GM12801 (cell line): Measurements from ENCODE around the gene GPX7.

Experiments
- TF ChIP-seq, protein P1 (sequence below): IDR thresholded peaks from one replicate; pipeline ENCODE4 v1.5.1; 2011; ENCODE audit warnings: control low read depth; ENCODE audit not compliant: insufficient read length; ENCODE audit errors: extremely low read depth

GPX7 gene

GRCh38 chr1:52574594-52574993 is 27.6 kb upstream of the GPX7 start:
- TF ChIP-seq, protein P1, sequence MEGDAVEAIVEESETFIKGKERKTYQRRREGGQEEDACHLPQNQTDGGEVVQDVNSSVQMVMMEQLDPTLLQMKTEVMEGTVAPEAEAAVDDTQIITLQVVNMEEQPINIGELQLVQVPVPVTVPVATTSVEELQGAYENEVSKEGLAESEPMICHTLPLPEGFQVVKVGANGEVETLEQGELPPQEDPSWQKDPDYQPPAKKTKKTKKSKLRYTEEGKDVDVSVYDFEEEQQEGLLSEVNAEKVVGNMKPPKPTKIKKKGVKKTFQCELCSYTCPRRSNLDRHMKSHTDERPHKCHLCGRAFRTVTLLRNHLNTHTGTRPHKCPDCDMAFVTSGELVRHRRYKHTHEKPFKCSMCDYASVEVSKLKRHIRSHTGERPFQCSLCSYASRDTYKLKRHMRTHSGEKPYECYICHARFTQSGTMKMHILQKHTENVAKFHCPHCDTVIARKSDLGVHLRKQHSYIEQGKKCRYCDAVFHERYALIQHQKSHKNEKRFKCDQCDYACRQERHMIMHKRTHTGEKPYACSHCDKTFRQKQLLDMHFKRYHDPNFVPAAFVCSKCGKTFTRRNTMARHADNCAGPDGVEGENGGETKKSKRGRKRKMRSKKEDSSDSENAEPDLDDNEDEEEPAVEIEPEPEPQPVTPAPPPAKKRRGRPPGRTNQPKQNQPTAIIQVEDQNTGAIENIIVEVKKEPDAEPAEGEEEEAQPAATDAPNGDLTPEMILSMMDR, result no peak

- TF ChIP-seq, protein P1, result no peak
Measured at GRCh38 chr1:52576074-52576473, 26.1 kb upstream of the GPX7 start.

DNA sequence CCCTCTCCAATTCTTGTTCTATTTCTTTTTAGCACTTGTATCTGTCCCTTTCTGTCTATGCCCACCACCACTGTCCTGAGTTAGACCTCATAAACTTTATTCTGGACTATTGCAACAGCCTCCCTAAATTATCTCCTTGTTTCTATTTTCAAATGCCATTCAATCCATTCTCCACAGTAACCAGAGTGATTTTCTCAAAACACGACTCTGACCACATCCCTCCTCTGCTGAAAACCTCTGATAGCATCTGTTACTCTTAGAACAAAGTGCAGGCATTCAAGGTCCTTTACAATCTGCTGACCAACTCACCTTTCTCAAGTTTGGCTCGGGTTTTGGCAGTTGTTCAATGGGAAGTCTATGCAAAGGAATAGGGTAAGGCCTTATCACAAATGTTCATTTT is 22.8 kb upstream of the GPX7 start:
- TF ChIP-seq, protein P1, result no peak

- TF ChIP-seq, protein P1, result no peak
Measured at GRCh38 chr1:52580283-52580682, 21.9 kb upstream of the GPX7 start.

DNA sequence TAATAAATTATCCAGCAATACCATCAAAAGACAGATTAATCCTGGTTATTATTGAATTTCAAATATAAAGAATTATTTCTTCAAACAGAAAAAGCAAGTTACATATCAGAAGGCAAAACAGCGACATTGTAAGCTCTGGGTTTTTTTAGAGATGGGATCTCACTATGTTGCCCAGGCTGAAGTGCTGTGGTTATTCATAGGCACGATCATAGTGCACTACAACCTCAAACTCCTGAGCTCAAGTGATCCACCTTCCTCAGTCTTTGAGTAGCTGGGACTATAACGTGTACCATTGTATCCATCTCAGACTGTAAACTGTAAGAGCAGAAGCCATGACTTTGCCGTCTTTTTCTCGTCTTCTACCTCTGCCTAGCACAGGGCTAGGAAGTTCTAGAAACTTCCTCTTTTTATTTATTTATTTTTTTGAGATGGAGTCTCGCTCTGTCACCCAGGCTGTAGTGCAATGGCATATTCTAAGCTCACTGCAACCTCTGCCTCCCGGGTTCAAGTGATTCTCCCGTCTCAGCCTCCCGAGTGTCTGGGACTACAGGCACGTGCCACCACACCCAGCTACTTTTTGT is 20.0 kb upstream of the GPX7 start:
- TF ChIP-seq, protein P1, result no peak

DNA sequence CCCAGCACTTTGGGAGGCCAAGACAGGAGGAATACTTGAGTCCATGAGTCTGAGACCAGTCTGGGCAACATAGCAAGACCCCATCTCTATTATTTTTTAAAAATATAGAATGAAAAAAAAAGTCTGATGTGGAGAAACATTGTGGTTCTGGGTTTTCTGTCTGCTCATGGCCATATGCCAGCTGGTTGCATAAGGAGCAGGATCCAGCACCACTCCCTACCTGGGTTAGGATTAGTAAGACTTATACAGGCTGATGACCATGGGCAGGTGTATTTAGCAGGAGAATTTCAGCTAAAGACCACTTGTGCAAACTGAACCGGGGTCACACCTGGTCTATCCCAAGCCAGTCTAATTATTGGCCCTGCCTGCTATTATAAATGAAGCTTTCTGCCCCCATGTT is 16.7 kb upstream of the GPX7 start:
- TF ChIP-seq, protein P1, result no peak

GRCh38 chr1:52588027-52588426 is 14.1 kb upstream of the GPX7 start:
- TF ChIP-seq, protein P1, result no peak
